Stimulated activated CD4-positive, alpha-beta T cell treated with anti-CD3 and anti-CD28 coated beads, Interleukin-2, amount 100 ng/mL, for 24 hours (primary cell): ENCODE measurements around the gene GNMT.
"Not testable (repeated sequence)": the region's sequence is repeated elsewhere in the genome, so short reads cannot be mapped to it uniquely, and the experiment has no call there.

Source experiments
- DNase-seq, 2 donors: peaks; one replicate each; pipeline ENCODE4 v3.0.0-alpha.2; 2020

Gene GNMT

DNA sequence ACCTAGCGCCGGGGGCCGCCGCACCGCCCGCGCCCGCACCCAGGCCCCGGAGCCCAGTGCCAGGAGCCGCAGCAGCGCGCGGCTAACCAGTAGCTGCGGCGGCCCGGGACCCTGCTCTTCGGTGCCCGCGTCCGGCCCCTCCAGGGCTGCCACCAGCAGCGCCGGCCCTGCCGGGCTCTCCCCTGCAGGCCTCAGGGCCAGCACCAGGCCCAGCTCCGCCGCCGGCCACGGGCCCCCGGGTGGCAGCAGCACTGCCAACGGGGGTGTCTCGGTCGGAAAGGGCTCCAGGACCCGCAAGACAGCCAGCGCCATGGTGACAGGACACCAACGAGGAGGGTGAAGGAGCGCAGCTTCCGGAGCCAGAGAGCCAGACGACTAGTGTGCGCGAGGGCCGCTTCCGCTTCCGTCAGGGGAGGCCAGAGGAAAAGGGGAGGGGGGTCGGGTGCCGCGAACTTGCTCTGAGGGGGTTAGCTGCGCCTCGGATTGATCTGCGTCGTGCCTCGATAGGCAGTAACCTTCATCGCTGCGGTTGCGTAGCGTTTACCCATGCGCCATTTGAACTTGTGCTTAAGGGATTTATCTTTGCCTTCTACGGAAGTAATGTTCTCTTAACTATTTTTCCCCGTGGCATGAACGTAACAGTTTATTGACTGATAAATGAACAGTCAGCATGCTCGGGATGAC, 18.4 kb downstream of the GNMT start, which contains the start of gene PEX6:
TSS of gene PEX6 (minus strand) at position 343 of the 684 bp plus-strand sequence. CDS start at position 312, 31 bp downstream.
- peak; percentile 90 to 91 for DNase-seq

- no peak for DNase-seq
Measured at GRCh38 chr6:42979523-42980177, 19.1 kb downstream of the GNMT start.

GRCh38 chr6:42981836-42982235, 21.3 kb downstream of the GNMT start:
- no peak for DNase-seq

- peak; percentile 96 to 97 for DNase-seq
Measured at GRCh38 chr6:42984001-42984923, 23.7 kb downstream of the GNMT start, which contains the start of gene PPP2R5D. PPP2R5D (plus strand) TSS chr6:42984570; CDS start chr6:42984678, 108 bp downstream.

DNA sequence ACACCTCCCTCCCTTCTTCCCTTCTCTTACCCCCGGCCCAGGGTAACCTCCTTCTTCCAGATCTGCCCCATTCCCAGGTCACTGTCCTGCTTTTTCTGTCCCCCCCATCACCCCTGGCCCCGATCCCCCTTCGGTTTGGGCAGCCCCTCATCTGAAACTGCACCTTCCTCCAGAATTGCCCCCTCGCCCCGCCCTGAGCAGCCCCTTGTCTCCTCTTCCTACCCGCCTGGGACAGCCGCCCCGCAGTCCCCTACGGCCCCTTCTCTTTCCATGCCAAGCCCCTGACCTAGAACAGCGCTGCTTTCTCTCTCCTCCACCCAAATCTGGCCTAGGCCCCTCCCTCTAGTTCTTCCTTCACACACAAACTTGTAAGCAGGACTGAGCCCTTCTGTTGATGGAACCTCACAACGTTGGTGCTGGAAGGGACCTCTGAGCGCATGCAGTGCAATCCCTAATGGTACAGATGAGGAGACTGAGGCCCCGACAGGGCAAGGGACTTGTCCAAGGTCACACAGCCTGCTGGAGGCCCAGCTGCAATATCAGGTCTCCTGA, 24.4 kb downstream of the GNMT start:
- peak; percentile 20 to 34 for DNase-seq

DNA sequence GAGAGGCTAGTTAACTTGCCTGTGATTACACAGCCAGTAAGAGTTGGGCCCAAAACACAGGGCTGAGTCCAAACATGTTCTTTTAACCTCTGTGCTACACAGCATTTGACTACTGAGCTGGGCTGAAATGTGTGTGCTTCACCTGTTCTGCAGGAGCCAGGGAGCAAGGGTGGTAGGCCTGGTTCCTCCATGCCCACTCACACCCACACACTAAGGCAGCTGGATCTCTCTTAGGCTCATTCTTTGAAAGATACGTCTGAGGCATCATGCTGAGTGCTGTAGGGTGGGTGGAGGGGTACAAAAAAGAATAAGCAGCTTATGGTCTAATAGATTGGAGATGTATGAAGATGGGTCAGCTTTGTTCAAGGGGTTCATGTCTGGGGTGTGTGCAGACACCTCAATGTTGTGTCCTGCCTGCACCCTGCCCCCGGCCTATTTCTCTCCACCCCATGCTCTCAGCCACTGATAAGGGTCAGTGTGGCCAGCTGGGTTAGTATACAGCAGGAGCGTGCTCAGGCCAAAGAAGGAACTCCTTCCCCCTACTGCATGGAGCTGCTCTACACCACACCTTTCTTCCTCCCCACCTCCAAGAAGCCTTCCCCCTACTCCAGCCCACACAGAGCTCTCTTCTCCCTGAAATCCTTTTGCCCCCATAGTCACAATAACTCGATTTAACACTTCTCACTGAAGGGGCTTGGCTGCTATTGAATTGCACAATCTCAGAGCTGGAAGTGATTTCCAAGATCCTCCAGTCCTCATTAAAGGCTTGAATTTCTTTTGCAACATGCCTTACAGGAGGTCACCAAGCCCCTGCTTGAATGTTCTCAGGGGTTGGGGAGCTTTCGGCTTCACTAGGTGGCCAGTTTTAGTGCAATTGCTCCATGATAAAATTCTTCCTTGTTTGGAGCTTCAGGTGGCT, 27.2 kb downstream of the GNMT start:
- no peak for DNase-seq

- DNase-seq = no peak
Measured at GRCh38 chr6:42988486-42989020, 28.0 kb downstream of the GNMT start.

GRCh38 chr6:42989923-42990322, 29.4 kb downstream of the GNMT start:
- no peak for DNase-seq

- DNase-seq = no peak
Measured at GRCh38 chr6:42993445-42993844, 32.9 kb downstream of the GNMT start.

- no peak for DNase-seq
Measured at GRCh38 chr6:42996513-42996912, 36.0 kb downstream of the GNMT start.

DNA sequence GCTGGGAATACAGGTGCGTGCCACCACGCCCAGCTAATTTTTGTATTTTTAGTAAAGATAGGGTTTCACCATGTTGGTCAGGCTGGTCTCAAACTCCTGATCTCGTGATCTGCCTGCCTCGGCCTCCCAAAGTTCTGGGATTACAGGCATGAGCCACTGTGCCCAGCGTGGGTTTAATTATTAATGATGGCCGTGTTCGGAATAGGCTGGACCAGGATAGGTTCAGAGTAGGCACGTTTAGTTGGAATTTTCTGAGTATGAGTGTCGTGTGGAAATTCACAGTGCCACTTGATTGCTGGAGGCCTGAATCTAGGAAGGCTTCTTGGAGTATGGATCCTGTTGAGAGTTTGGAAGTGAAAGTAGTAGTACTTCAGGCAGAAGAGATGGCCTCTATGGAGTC, 37.7 kb downstream of the GNMT start:
- DNase-seq = not testable (repeated sequence)

GRCh38 chr6:43001843-43002242, 41.3 kb downstream of the GNMT start:
- DNase-seq = no peak

GRCh38 chr6:43005844-43006243, 45.3 kb downstream of the GNMT start:
- no peak for DNase-seq

DNA sequence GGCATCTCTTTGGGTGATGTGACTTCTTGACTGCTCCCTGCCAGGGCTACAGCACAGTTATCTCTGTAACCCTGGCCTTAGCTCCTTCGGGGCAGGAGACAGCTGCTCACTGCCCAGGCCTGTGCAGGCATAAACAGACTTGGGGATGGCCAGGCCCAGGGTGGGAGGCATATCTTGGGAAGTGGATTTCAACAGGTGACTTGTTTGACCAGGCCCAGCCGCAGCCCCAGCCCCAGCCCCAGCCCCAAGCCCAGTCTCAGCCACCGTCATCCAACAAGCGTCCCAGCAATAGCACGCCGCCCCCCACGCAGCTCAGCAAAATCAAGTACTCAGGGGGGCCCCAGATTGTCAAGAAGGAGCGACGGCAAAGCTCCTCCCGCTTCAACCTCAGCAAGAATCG, 45.7 kb downstream of the GNMT start:
- no peak for DNase-seq

GRCh38 chr6:43007126-43007525, 46.6 kb downstream of the GNMT start:
- DNase-seq = no peak

DNA sequence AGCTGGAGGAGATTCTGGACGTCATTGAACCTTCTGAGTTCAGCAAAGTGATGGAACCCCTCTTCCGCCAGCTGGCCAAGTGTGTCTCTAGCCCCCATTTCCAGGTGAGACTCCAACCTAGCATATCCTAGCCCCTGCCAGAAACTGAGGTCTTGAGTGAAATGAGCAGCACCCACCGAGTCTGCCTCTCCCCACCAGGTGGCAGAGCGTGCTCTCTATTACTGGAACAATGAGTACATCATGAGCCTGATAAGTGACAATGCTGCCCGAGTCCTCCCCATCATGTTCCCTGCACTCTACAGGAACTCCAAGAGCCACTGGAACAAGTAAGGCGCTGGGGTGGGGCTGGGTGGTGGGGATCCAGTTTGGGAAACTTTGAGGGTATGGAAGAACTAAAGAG, 48.6 kb downstream of the GNMT start:
- DNase-seq = peak; percentile 39 to 41

- no peak for DNase-seq
Measured at GRCh38 chr6:43011207-43011606, 50.7 kb downstream of the GNMT start.

DNA sequence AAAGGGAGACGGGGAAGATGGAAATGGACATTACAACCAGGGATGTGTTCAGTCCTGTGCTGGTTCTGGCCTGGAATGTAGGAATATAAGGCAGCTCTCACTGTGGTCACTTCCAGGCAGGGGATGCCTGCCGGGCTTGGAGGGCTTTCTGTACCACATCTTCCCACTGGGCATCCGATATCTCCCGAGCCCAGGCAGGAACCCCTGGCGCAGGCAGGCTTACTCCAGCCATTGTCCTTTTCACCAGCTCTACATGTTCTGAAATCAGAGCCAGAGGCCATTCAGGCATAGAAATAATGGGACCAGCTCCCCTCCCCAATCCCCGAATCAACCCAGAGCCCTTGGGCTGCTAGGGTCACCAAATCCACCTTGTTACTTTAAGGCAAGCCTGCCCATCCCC, 51.8 kb downstream of the GNMT start:
- DNase-seq = no peak

- DNase-seq = no peak
Measured at GRCh38 chr6:43013097-43013842, 52.7 kb downstream of the GNMT start.
